Cortex of kidney (tissue), 1 donor: Measurements from ENCODE around the gene MAN1B1.

Source experiments
- DNase-seq: peaks from one replicate; lab custom pipeline; 2025; lab: John Stamatoyannopoulos, UW

MAN1B1 gene

GRCh38 chr9:137069508-137070091, 17.2 kb upstream of the MAN1B1 start:
- no peak for DNase-seq

- no peak for DNase-seq
Measured at GRCh38 chr9:137070201-137070905, 16.4 kb upstream of the MAN1B1 start, which contains the start of gene SAPCD2. TSS of gene SAPCD2 (minus strand) at chr9:137070557. CDS start at chr9:137070460, 97 bp downstream.

GRCh38 chr9:137070906-137071275, 15.9 kb upstream of the MAN1B1 start:
- no peak for DNase-seq

GRCh38 chr9:137071282-137071681, 15.5 kb upstream of the MAN1B1 start:
- no peak for DNase-seq

DNA sequence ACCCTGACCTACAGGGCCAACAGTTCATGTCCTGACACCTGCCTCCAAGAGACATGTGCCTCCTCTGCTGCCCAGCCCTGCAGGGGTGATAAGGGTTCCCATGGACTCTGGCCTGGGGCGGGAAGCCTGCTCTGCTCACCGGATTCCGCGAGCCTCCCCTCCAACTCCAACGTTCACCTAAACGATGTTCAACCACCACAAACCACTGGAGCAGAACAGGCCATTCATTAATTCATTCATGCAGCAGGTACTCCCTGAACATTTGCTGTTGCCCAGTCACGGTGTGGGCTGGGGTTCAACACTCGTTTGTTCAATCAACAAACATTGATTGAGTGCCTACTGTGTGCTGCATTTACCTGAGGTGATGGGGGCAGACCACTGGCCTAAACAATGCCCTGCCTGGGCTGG, 12.8 kb upstream of the MAN1B1 start:
- no peak for DNase-seq

GRCh38 chr9:137074657-137075274, 12.0 kb upstream of the MAN1B1 start:
- no peak for DNase-seq

DNA sequence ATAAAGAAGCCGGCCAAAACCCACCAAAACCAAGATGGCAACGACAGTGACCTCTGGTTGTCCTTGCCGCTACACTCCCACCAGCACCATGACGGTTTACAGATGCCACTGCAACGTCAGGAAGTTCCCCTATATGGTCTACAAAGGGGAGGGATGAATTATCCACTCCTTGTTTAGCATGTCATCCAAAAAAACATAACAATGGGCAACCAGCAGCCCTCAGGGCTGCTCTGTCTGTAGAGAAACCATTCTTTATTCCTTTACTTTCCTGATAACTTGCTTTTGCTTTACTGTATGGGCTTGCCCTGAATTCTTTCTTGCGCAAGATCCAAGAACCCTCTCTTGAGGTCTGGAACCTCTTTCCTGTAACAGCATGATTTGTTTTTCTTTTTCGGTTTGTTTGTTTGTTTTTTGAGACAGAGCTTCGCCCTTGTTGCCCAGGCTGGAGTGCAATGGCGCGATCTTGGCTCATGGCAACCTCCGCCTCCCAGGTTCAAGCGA, 11.5 kb upstream of the MAN1B1 start:
- no peak for DNase-seq

GRCh38 chr9:137076636-137077009, 10.2 kb upstream of the MAN1B1 start:
- DNase-seq, result no peak

GRCh38 chr9:137077010-137077747, 9.6 kb upstream of the MAN1B1 start, which contains the start of gene UAP1L1:
TSS of gene UAP1L1 (plus strand) at chr9:137077517. CDS start at chr9:137077533, 16 bp downstream.
- DNase-seq, result no peak

- DNase-seq, result no peak
Measured at GRCh38 chr9:137077758-137078693, 8.8 kb upstream of the MAN1B1 start.

GRCh38 chr9:137078701-137079400, 7.9 kb upstream of the MAN1B1 start:
- DNase-seq, result no peak

- DNase-seq, result no peak
Measured at GRCh38 chr9:137079401-137079787, 7.4 kb upstream of the MAN1B1 start.

GRCh38 chr9:137080260-137081122, 6.3 kb upstream of the MAN1B1 start:
- DNase-seq, result no peak

- no peak for DNase-seq
Measured at GRCh38 chr9:137082222-137082924, 4.4 kb upstream of the MAN1B1 start.

- DNase-seq, result no peak
Measured at GRCh38 chr9:137082925-137083290, 3.9 kb upstream of the MAN1B1 start.

DNA sequence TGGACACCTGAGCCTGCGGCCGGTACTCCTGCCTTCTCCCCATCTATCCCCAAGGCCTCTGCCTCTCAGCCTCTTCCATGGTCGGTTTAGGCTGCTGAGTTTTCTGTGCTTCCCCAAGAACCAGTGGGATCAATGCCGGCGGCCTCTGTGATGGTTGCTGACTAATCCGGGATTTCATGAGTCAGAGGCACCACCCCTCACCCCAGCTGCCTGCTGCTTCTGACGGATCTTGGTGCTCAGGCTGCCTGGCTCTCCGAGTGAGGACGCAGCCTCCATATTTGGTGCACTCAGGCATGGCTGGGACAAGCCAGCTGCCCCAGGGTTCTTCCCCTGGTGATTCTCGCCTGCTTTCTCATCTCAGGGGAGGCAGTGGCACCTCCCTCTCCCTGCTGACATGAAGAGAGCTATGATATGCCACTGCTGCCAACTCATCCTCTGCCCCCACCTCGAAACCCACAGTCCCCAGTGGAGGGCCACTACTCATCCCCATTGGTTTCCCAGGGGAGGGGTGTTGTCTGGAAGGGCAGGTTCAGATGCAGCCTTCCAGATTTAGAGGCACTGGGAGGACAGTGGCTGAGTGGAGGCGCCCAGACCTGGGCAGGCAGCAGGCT, 3.3 kb upstream of the MAN1B1 start:
- no peak for DNase-seq

- DNase-seq, result no peak
Measured at GRCh38 chr9:137084526-137084925, 2.3 kb upstream of the MAN1B1 start.

GRCh38 chr9:137085920-137086530, 760 bp upstream of the MAN1B1 start:
- DNase-seq, result no peak
